ENCODE results near the gene QPRT.

DNA sequence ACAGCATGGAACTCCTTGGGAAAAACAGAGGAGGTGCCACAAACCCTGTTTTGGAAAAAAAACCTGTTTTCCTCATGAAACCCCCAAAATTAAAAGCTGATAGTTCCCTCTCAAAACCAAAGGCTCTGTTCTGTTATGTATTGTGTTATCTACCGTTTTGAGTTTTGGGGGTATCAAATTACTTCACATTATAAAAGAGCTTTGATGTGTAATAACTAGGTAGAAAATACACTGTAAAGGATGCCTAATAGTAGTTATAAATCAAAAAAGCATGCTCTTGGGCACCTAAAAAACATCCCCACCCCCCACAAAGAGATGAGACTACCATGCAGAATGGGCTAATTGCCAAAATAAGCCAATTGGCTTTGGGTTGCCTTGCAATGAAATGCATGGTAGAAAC is 36.0 kb downstream of the QPRT start:
- TF ChIP-seq POLR2A (IDR thresholded peaks at IDR 0.05): no peak
- TF ChIP-seq, protein P1, sequence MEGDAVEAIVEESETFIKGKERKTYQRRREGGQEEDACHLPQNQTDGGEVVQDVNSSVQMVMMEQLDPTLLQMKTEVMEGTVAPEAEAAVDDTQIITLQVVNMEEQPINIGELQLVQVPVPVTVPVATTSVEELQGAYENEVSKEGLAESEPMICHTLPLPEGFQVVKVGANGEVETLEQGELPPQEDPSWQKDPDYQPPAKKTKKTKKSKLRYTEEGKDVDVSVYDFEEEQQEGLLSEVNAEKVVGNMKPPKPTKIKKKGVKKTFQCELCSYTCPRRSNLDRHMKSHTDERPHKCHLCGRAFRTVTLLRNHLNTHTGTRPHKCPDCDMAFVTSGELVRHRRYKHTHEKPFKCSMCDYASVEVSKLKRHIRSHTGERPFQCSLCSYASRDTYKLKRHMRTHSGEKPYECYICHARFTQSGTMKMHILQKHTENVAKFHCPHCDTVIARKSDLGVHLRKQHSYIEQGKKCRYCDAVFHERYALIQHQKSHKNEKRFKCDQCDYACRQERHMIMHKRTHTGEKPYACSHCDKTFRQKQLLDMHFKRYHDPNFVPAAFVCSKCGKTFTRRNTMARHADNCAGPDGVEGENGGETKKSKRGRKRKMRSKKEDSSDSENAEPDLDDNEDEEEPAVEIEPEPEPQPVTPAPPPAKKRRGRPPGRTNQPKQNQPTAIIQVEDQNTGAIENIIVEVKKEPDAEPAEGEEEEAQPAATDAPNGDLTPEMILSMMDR (IDR thresholded peaks at IDR 0.05): no peak

All from uterus (tissue), 2 donors.